ENCODE data around the gene MYCBP2.

MYCBP2 gene

DNA sequence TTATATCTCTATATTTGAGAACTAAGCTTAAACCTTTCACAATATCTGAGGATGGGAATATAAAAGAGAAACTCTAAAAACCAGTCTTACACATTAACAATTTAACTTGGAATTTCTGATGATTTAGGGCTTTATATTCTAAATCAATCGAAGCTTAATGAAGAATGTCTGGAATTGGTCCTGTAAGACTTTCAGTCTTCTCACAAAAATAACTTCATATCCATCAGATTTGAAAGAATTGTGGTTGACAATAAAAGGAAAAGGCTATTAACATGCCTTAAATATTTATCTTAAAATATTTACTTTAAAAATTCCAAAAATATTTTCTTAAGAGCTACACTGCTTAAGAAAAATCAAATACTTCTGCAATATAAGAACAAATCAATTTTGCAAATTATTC is 27.3 kb downstream of the MYCBP2 start (continued):
- TF ChIP-seq ZBTB49 (tag by site-specific recombination; IDR thresholded peaks at IDR 0.05; ENCODE audit: low read depth) (no peak), OVOL3 (tag by site-specific recombination; IDR thresholded peaks at IDR 0.05) (no peak), ZNF704 (tag by site-specific recombination; IDR thresholded peaks at IDR 0.05) (no peak)

GRCh38 chr13:77298426-77298825 is 28.5 kb downstream of the MYCBP2 start:
- TF ChIP-seq ZNF169 (tag by site-specific recombination; IDR thresholded peaks at IDR 0.05) (no peak), ZNF664 (tag by site-specific recombination; IDR thresholded peaks at IDR 0.05) (no peak), TRIM28 (IDR thresholded peaks at IDR 0.05; ENCODE audit: borderline replicate concordance, low read length) (no peak), ZNF174 (tag by site-specific recombination; IDR thresholded peaks at IDR 0.05) (no peak), ZNF221 (tag by site-specific recombination; IDR thresholded peaks at IDR 0.05; ENCODE audit: borderline replicate concordance) (no peak), ZBTB21 (tag by site-specific recombination; IDR thresholded peaks at IDR 0.05) (no peak), ZNF112 (tag by site-specific recombination; IDR thresholded peaks at IDR 0.05) (no peak), ZNF302 (tag by site-specific recombination; IDR thresholded peaks at IDR 0.05; ENCODE audit: low read depth) (no peak)
- TF ChIP-seq, protein P1, sequence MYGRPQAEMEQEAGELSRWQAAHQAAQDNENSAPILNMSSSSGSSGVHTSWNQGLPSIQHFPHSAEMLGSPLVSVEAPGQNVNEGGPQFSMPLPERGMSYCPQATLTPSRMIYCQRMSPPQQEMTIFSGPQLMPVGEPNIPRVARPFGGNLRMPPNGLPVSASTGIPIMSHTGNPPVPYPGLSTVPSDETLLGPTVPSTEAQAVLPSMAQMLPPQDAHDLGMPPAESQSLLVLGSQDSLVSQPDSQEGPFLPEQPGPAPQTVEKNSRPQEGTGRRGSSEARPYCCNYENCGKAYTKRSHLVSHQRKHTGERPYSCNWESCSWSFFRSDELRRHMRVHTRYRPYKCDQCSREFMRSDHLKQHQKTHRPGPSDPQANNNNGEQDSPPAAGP (tag by site-specific recombination; IDR thresholded peaks at IDR 0.05), result no peak
- TF ChIP-seq, protein P2, sequence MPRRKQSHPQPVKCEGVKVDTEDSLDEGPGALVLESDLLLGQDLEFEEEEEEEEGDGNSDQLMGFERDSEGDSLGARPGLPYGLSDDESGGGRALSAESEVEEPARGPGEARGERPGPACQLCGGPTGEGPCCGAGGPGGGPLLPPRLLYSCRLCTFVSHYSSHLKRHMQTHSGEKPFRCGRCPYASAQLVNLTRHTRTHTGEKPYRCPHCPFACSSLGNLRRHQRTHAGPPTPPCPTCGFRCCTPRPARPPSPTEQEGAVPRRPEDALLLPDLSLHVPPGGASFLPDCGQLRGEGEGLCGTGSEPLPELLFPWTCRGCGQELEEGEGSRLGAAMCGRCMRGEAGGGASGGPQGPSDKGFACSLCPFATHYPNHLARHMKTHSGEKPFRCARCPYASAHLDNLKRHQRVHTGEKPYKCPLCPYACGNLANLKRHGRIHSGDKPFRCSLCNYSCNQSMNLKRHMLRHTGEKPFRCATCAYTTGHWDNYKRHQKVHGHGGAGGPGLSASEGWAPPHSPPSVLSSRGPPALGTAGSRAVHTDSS (tag by site-specific recombination; IDR thresholded peaks at IDR 0.05), result no peak
- TF ChIP-seq, protein P3, sequence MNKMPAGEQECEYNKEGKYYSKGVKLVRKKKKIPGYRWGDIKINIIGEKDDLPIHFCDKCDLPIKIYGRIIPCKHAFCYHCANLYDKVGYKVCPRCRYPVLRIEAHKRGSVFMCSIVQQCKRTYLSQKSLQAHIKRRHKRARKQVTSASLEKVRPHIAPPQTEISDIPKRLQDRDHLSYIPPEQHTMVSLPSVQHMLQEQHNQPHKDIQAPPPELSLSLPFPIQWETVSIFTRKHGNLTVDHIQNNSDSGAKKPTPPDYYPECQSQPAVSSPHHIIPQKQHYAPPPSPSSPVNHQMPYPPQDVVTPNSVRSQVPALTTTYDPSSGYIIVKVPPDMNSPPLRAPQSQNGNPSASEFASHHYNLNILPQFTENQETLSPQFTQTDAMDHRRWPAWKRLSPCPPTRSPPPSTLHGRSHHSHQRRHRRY (tag by site-specific recombination; IDR thresholded peaks at IDR 0.05), result no peak
- ChIA-PET CTCF (no interaction called here), POLR2A (no interaction called here)
- Histone ChIP-seq H3K4me1 (ENCODE audit: control insufficient read depth, insufficient read depth, low read length) (no peaks in the 10 kb centered on the region), H3K4me3 (ENCODE audit: low read depth, low read length) (no peak overlapping the region), H3K9me3 (ENCODE audit: control insufficient read depth, insufficient read depth, low read depth, low read length) (no peaks in the 10 kb centered on the region), H3K36me3 (ENCODE audit: control insufficient read depth in 2 of 2, insufficient read depth in 1 of 2, low read length in 2 of 2) (peaks cover 0 to 16% of the 10 kb centered on the region in 2 experiments; a peak in 1 of 3 replicates), H3K27ac (ENCODE audit: extremely low read depth, low read depth, low read length) (no peak overlapping the region)

GRCh38 chr13:77291774-77292173 is 35.1 kb downstream of the MYCBP2 start:
- ChIA-PET CTCF (interaction anchor here (1.0 kb wide), 1 partner anchor 187 kb away, joined by 3 read pairs; no protein-coding TSS in a partner anchor), POLR2A (no interaction called here)
- Histone ChIP-seq H3K36me3 (ENCODE audit: control insufficient read depth in 2 of 2, insufficient read depth in 1 of 2, low read length in 2 of 2) (peaks cover 0 to 55% of the 10 kb centered on the region in 2 experiments; a peak in 1 of 3 replicates), H3K4me1 (ENCODE audit: control insufficient read depth, insufficient read depth, low read length) (no peaks in the 10 kb centered on the region), H3K4me3 (ENCODE audit: low read depth, low read length) (no peak overlapping the region), H3K9me3 (ENCODE audit: control insufficient read depth, insufficient read depth, low read depth, low read length) (no peaks in the 10 kb centered on the region), H3K27ac (ENCODE audit: extremely low read depth, low read depth, low read length) (no peak overlapping the region)
- TF ChIP-seq OSR2 (tag by site-specific recombination; IDR thresholded peaks at IDR 0.05), result no peak
- TF ChIP-seq PRDM4 (tag by site-specific recombination; IDR thresholded peaks at IDR 0.05), result no peak
- TF ChIP-seq, protein P4, sequence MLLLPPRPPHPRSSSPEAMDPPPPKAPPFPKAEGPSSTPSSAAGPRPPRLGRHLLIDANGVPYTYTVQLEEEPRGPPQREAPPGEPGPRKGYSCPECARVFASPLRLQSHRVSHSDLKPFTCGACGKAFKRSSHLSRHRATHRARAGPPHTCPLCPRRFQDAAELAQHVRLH (tag by site-specific recombination; IDR thresholded peaks at IDR 0.05), result no peak
- TF ChIP-seq ZNF394 (tag by site-specific recombination; IDR thresholded peaks at IDR 0.05; ENCODE audit: borderline replicate concordance), result no peak
- TF ChIP-seq ZNF121 (tag by site-specific recombination; IDR thresholded peaks at IDR 0.05), result no peak
- TF ChIP-seq, protein P5, sequence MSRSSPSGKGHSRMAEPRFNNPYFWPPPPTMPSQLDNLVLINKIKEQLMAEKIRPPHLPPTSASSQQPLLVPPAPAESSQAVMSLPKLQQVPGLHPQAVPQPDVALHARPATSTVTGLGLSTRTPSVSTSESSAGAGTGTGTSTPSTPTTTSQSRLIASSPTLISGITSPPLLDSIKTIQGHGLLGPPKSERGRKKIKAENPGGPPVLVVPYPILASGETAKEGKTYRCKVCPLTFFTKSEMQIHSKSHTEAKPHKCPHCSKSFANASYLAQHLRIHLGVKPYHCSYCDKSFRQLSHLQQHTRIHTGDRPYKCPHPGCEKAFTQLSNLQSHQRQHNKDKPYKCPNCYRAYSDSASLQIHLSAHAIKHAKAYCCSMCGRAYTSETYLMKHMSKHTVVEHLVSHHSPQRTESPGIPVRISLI (tag by site-specific recombination; IDR thresholded peaks at IDR 0.05), result no peak
- no peak for TF ChIP-seq ZNF366 (tag by site-specific recombination; conservative IDR thresholded peaks at IDR 0.05)

Measured in HEK293 (cell line).